GM23338 (cell line): ENCODE results near the gene ZEB2.

ENCODE experiments used
- EZH2 ChIP-seq: fragments of 200-600 bp; sonication (generic); IDR thresholded peaks from one replicate; pipeline ENCODE4 v1.8.0; 2017; ENCODE audit warnings: antibody characterized with exemption, mild to moderate bottlenecking, low read depth; ENCODE audit not compliant: unreplicated experiment
- POLR2AphosphoS5 ChIP-seq: IDR thresholded peaks from 2 replicates; pipeline ENCODE4 v1.6.1; 2016; ENCODE audit warnings: antibody characterized with exemption, low read depth
- TF ChIP-seq, protein P1 (sequence below): IDR thresholded peaks from one replicate; pipeline ENCODE4 v1.6.1; 2018; ENCODE audit warnings: antibody characterized with exemption; ENCODE audit not compliant: unreplicated experiment
- TF ChIP-seq, protein P2 (sequence below), 2 experiments: fragments of 200-600 bp in 1 of 2; sonication (generic) in 1 of 2; conservative IDR thresholded peaks; 2 replicates each; pipeline versions ENCODE4 v1.5.1 to v1.6.1; 2016 to 2017; ENCODE audit warnings: antibody characterized with exemption in 2 of 2, low read depth in 2 of 2, mild to moderate bottlenecking in 2 of 2, moderate library complexity in 1 of 2

DNA sequence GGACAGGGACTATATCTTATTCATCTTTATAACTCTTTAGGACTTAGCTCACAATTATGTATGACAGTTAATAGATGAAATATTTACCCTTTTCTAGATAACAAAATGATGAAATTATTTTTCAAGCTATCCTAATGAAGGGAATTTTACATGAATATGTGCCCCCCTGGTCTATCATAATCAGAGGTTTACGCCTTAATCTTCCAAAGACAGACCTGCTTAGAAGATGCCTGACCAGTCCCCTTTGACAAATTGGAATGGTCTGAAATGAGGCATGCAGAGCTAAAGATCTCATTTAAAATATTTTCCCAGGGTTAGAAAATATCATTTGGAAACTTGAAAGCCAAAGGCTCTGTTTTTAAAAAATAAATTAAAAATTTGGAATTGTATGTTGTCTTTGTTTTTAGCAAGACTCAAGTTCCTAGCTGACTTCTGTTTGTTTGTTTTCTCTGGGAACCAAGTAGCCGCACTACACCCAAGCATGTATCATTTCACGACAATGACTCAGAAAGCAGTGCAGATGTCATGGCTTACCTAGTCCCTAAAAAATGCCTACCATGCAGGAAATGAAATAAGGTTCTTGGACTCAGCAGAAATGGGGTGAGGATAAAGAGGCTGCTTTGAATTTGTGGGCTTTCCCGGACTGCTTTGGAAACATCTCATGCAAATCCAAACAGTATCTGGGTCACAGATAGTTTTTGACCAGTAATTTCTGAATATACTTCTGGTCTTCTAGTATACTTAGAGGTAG is 162.1 kb downstream of the ZEB2 start:
- TF ChIP-seq, protein P1, sequence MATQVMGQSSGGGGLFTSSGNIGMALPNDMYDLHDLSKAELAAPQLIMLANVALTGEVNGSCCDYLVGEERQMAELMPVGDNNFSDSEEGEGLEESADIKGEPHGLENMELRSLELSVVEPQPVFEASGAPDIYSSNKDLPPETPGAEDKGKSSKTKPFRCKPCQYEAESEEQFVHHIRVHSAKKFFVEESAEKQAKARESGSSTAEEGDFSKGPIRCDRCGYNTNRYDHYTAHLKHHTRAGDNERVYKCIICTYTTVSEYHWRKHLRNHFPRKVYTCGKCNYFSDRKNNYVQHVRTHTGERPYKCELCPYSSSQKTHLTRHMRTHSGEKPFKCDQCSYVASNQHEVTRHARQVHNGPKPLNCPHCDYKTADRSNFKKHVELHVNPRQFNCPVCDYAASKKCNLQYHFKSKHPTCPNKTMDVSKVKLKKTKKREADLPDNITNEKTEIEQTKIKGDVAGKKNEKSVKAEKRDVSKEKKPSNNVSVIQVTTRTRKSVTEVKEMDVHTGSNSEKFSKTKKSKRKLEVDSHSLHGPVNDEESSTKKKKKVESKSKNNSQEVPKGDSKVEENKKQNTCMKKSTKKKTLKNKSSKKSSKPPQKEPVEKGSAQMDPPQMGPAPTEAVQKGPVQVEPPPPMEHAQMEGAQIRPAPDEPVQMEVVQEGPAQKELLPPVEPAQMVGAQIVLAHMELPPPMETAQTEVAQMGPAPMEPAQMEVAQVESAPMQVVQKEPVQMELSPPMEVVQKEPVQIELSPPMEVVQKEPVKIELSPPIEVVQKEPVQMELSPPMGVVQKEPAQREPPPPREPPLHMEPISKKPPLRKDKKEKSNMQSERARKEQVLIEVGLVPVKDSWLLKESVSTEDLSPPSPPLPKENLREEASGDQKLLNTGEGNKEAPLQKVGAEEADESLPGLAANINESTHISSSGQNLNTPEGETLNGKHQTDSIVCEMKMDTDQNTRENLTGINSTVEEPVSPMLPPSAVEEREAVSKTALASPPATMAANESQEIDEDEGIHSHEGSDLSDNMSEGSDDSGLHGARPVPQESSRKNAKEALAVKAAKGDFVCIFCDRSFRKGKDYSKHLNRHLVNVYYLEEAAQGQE: no peak
- TF ChIP-seq EZH2: no peak
- TF ChIP-seq, protein P2, sequence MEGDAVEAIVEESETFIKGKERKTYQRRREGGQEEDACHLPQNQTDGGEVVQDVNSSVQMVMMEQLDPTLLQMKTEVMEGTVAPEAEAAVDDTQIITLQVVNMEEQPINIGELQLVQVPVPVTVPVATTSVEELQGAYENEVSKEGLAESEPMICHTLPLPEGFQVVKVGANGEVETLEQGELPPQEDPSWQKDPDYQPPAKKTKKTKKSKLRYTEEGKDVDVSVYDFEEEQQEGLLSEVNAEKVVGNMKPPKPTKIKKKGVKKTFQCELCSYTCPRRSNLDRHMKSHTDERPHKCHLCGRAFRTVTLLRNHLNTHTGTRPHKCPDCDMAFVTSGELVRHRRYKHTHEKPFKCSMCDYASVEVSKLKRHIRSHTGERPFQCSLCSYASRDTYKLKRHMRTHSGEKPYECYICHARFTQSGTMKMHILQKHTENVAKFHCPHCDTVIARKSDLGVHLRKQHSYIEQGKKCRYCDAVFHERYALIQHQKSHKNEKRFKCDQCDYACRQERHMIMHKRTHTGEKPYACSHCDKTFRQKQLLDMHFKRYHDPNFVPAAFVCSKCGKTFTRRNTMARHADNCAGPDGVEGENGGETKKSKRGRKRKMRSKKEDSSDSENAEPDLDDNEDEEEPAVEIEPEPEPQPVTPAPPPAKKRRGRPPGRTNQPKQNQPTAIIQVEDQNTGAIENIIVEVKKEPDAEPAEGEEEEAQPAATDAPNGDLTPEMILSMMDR (conservative IDR thresholded peaks at IDR 0.05; ENCODE audit: low read depth in 2 of 2): no peak
- TF ChIP-seq POLR2AphosphoS5: no peak
